Thyroid gland (tissue), 4 donors: Measurements from ENCODE around the gene SMOC1.

ENCODE experiments used
- POLR2A ChIP-seq, 2 donors: fragments of 450-650 bp; IDR thresholded peaks; one replicate each; pipeline ENCODE4 v1.6.1; 2017; ENCODE audit warnings: antibody characterized with exemption in 2 of 2, mild to moderate bottlenecking in 2 of 2, moderate library complexity in 1 of 2
- TF ChIP-seq, protein P1 (sequence below), 6 experiments: fragments of 200-600 bp in 3 of 6; fragments of 450-650 bp in 3 of 6; sonication (generic) in 3 of 6; IDR thresholded peaks; one replicate each; pipeline ENCODE4 v1.5.1; 2016 to 2019; ENCODE audit warnings: antibody characterized with exemption in 6 of 6, mild to moderate bottlenecking in 2 of 6, inconsistent platforms in 1 of 6, moderate library complexity in 1 of 6

GRCh38 chr14:69896972-69897371 is 17.8 kb downstream of the SMOC1 start:
- TF ChIP-seq, protein P1, sequence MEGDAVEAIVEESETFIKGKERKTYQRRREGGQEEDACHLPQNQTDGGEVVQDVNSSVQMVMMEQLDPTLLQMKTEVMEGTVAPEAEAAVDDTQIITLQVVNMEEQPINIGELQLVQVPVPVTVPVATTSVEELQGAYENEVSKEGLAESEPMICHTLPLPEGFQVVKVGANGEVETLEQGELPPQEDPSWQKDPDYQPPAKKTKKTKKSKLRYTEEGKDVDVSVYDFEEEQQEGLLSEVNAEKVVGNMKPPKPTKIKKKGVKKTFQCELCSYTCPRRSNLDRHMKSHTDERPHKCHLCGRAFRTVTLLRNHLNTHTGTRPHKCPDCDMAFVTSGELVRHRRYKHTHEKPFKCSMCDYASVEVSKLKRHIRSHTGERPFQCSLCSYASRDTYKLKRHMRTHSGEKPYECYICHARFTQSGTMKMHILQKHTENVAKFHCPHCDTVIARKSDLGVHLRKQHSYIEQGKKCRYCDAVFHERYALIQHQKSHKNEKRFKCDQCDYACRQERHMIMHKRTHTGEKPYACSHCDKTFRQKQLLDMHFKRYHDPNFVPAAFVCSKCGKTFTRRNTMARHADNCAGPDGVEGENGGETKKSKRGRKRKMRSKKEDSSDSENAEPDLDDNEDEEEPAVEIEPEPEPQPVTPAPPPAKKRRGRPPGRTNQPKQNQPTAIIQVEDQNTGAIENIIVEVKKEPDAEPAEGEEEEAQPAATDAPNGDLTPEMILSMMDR (IDR thresholded peaks at IDR 0.05): no peak
- TF ChIP-seq POLR2A (IDR thresholded peaks at IDR 0.05): no peak
